SK-N-SH (cell line): ENCODE data around the gene OLFML2A. TPM values are rescaled to one million over a fixed set of nuclear protein-coding genes. Genes with fewer than 3 reads are reported as not detected.

Experiments used
- CTCF ChIA-PET: fragments of 300-600, 350-600 bp; formaldehyde crosslinking; extraction: SDS; loops from one replicate; lab custom pipeline; 2021; lab: Yijun Ruan, JAX
- POLR2A ChIA-PET: fragments of 350-600 bp; sonication (Branson Sonifier 250); formaldehyde crosslinking; extraction: SDS; loops from one replicate; lab custom pipeline; 2020; ENCODE audit warnings: antibody characterized with exemption, inconsistent platforms; lab: Yijun Ruan, JAX
- DNase-seq: peaks from one replicate; pipeline ENCODE4 v3.0.0; 2012
- H2AFZ ChIP-seq: fragments of 200-600 bp; sonication (generic); 2 replicates; pipeline ENCODE4 v1.8.1; 2016; ENCODE audit warnings: antibody characterized with exemption, mild to moderate bottlenecking, low read depth
- H3F3A ChIP-seq: fragments of 200-600 bp; sonication (generic); replicated peaks from 2 replicates; pipeline ENCODE3; 2016; ENCODE audit warnings: antibody characterized with exemption, mild to moderate bottlenecking; ENCODE audit not compliant: insufficient read depth
- H3K27ac ChIP-seq, 2 experiments: fragments of 200-500 bp in 1 of 2; fragments of 200-600 bp in 1 of 2; sonication (Bioruptor generic) in 1 of 2; sonication (generic), shearing (Covaris generic) in 1 of 2; 2 replicates each; pipeline versions ENCODE4 v1.5.1 to v1.6.1; 2014 to 2016; ENCODE audit warnings: low read depth in 2 of 2, inconsistent platforms in 1 of 2, low read length in 1 of 2, mild to moderate bottlenecking in 1 of 2, mixed read lengths in 1 of 2
- H3K27me3 ChIP-seq: fragments of 200-600 bp; sonication (generic), shearing (Covaris generic); 2 replicates; pipeline ENCODE4 v1.6.1; 2016; ENCODE audit warnings: mixed run types; ENCODE audit not compliant: insufficient read depth
- H3K36me3 ChIP-seq, 2 experiments: fragments of 200-500 bp in 1 of 2; fragments of 200-600 bp in 1 of 2; sonication (Bioruptor generic) in 1 of 2; sonication (generic) in 1 of 2; replicated peaks in 1 of 2; 2 replicates each; pipeline versions ENCODE3 to v1.5.1; 2014 to 2016; ENCODE audit warnings: low read length in 1 of 2, mild to moderate bottlenecking in 1 of 2; ENCODE audit not compliant: insufficient read depth in 2 of 2, control insufficient read depth in 1 of 2
- H3K4me1 ChIP-seq, 2 experiments: fragments of 200-500 bp in 1 of 2; fragments of 200-600 bp in 1 of 2; sonication (Bioruptor generic) in 1 of 2; sonication (generic), shearing (Covaris generic) in 1 of 2; 2 replicates each; pipeline versions ENCODE4 v1.5.1 to v1.6.1; 2014 to 2016; ENCODE audit warnings: low read depth in 1 of 2, low read length in 1 of 2, mixed run types in 1 of 2; ENCODE audit not compliant: insufficient read depth in 2 of 2, control insufficient read depth in 1 of 2
- H3K4me2 ChIP-seq: fragments of 200-600 bp; sonication (generic), shearing (Covaris generic); 2 replicates; pipeline ENCODE4 v1.6.1; 2017; ENCODE audit warnings: mixed run types
- H3K4me3 ChIP-seq, 2 experiments: fragments of 200-500 bp in 1 of 2; fragments of 200-600 bp in 1 of 2; sonication (Bioruptor generic) in 1 of 2; sonication (generic), shearing (Covaris generic) in 1 of 2; 2 replicates each; pipeline versions ENCODE4 v1.5.1 to v1.8.1; 2014 to 2016; ENCODE audit warnings: low read depth in 2 of 2, inconsistent platforms in 1 of 2, low read length in 1 of 2, mild to moderate bottlenecking in 1 of 2, mixed read lengths in 1 of 2, moderate library complexity in 1 of 2
- H3K79me2 ChIP-seq: fragments of 200-600 bp; sonication (generic); 2 replicates; pipeline ENCODE4 v1.8.1; 2017; ENCODE audit warnings: mild to moderate bottlenecking; ENCODE audit not compliant: insufficient read depth
- H3K9ac ChIP-seq: fragments of 200-600 bp; sonication (generic); 2 replicates; pipeline ENCODE4 v1.6.1; 2017; ENCODE audit warnings: mixed run types
- H3K9me2 ChIP-seq: fragments of 200-600 bp; sonication (generic); 2 replicates; pipeline ENCODE4 v1.6.1; 2017; ENCODE audit warnings: mixed run types
- H3K9me3 ChIP-seq: fragments of 200-600 bp; sonication (generic); 2 replicates; pipeline ENCODE4 v1.6.1; 2017; ENCODE audit warnings: mixed run types, mild to moderate bottlenecking, moderate library complexity
- H4K20me1 ChIP-seq: fragments of 200-600 bp; sonication (generic); 2 replicates; pipeline ENCODE4 v1.6.1; 2017; ENCODE audit warnings: mild to moderate bottlenecking, mixed run types; ENCODE audit not compliant: insufficient read depth
- CHD2 ChIP-seq: fragments of 150-350 bp; IDR thresholded peaks from 2 replicates; pipeline ENCODE4 v1.6.1; 2018; ENCODE audit warnings: low read length; ENCODE audit not compliant: partially characterized antibody
- CTCF ChIP-seq: fragments of 200-600 bp; sonication (generic); IDR thresholded peaks from 2 replicates; pipeline ENCODE4 v1.6.1; 2017; ENCODE audit warnings: antibody characterized with exemption, mild to moderate bottlenecking, moderate library complexity
- ELF1 ChIP-seq: IDR thresholded peaks from 2 replicates; pipeline ENCODE4 v1.4.0; 2012
- FOXM1 ChIP-seq: IDR thresholded peaks from 2 replicates; pipeline ENCODE4 v1.4.0; 2012; ENCODE audit warnings: low read depth, mild to moderate bottlenecking
- MXI1 ChIP-seq: IDR thresholded peaks from 2 replicates; pipeline ENCODE4 v1.6.1; 2012; ENCODE audit warnings: mild to moderate bottlenecking, low read depth, low read length, improper control_type of control experiment
- NFIC ChIP-seq: IDR thresholded peaks from 2 replicates; pipeline ENCODE4 v1.4.0; 2012; ENCODE audit warnings: borderline replicate concordance
- REST ChIP-seq: IDR thresholded peaks from 2 replicates; pipeline ENCODE4 v1.6.1; 2012; ENCODE audit warnings: mild to moderate bottlenecking, low read depth, low read length, moderate library complexity
- SMC3 ChIP-seq: IDR thresholded peaks from 2 replicates; pipeline ENCODE4 v1.6.1; 2012; ENCODE audit warnings: low read depth, low read length, improper control_type of control experiment
- TEAD4 ChIP-seq: IDR thresholded peaks from 2 replicates; pipeline ENCODE4 v1.4.0; 2012; ENCODE audit warnings: mild to moderate bottlenecking, borderline replicate concordance; ENCODE audit not compliant: insufficient read depth
- USF1 ChIP-seq: IDR thresholded peaks from 2 replicates; pipeline ENCODE4 v1.4.0; 2012; ENCODE audit warnings: low read depth, borderline replicate concordance
- USF2 ChIP-seq: fragments of 150-350 bp; IDR thresholded peaks from 2 replicates; pipeline ENCODE4 v1.6.1; 2017; ENCODE audit warnings: antibody characterized with exemption, low read length, low read depth, borderline replicate concordance
- YY1 ChIP-seq: IDR thresholded peaks from 2 replicates; pipeline ENCODE4 v1.4.0; 2012; ENCODE audit warnings: low read depth, mild to moderate bottlenecking
- WGBS: methylation state at CpG from one replicate; pipeline ENCODE4 v1.1.6; 2017; ENCODE audit warnings: low lambda C conversion rate; 5-methylcytosine and 5-hydroxymethylcytosine counted together
- polyA plus RNA-seq, 3 experiments: library from polyadenylated mRNA; depleted of rRNA; stranded (reverse); fragments of >200 nt; gene quantifications; 2 replicates each; pipeline ENCODE4 v1.2.3, GENCODE V29; 2012
- TF ChIP-seq, protein P1 (sequence below): fragments of 150-350 bp; IDR thresholded peaks from 2 replicates; pipeline ENCODE4 v1.6.1; 2016; ENCODE audit warnings: mild to moderate bottlenecking, low read depth, low read length

OLFML2A gene
- polyA plus RNA-seq, 1 of the 3 experiments (the other 2 are of a cell fraction) = 7.7 TPM

DNA sequence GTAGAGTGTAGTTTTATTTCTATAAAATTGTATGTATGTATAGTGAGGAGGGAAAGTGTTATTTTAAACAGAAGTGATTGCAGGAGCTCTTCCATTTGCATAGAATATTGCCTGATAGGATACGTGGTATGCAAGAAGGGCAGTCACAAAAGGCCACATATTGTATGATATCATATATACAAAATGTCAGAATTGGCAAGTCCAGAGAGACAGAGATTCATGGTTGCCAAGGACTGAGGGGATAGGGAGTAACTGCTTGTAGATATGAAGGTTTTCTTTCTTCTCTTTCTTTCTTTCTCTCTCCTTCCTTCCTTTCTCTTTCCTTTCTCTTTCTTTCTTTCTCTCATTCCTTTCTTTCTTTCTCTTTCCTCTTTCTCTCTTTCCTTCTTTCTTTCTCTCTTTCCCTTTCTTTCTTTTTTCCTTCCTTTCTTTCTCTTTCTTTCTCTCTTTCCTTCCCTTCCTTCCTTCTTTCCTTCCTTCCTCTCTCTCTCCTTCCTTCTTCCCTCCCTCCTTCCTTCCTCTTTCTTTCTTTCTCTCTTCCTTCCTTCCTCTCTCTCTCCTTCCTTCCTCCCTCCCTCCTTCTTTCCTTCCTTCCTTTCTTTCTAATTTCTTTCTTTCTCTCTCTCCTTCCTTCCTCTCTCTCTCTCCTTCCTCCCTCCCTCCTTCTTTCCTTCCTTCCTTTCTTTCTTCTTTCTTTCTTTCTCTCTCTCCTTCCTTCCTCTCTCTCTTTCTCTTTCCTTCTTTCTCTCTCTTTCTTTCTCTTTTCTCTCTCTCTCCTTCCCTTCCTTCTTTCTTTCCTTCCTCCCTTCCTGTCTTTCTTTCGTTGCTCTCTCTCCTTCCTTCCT, 51.8 kb downstream of the OLFML2A start (continued):
- TF ChIP-seq TEAD4 = no peak
- TF ChIP-seq CHD2 = no peak
- TF ChIP-seq, all 33 proteins: peak for 0

GRCh38 chr9:124829334-124829669, 52.4 kb downstream of the OLFML2A start:
- no peak overlapping the region for H3K9ac ChIP-seq
- H3K27ac ChIP-seq = no peak overlapping the region
- H3F3A ChIP-seq = peaks cover 14% of the 10 kb centered on the region
- H2AFZ ChIP-seq = no peak overlapping the region
- no peak for DNase-seq
- no peak overlapping the region for H3K4me3 ChIP-seq
- no peaks in the 10 kb centered on the region for H3K36me3 ChIP-seq
- 41% methylated on average over 5 of the region's 5 CpGs for WGBS
- H3K9me3 ChIP-seq = no peaks in the 10 kb centered on the region
- ChIA-PET CTCF (interaction anchor here (1.0 to 20.2 kb wide), 4 partner anchors 10 to 57 kb away, joined by 3 to 353 read pairs (median 14); partner anchors contain the start of gene WDR38), POLR2A (no interaction called here)
- H4K20me1 ChIP-seq = no peaks in the 10 kb centered on the region
- H3K9me2 ChIP-seq = no peaks in the 10 kb centered on the region
- no peaks in the 10 kb centered on the region for H3K79me2 ChIP-seq
- H3K27me3 ChIP-seq = no peaks in the 10 kb centered on the region
- H3K4me1 ChIP-seq = peaks cover 0 to 8% of the 10 kb centered on the region in 2 experiments; a peak in 2 of 4 replicates
- H3K4me2 ChIP-seq = no peak overlapping the region
- TF ChIP-seq YY1 = no peak
- TF ChIP-seq, protein P1, sequence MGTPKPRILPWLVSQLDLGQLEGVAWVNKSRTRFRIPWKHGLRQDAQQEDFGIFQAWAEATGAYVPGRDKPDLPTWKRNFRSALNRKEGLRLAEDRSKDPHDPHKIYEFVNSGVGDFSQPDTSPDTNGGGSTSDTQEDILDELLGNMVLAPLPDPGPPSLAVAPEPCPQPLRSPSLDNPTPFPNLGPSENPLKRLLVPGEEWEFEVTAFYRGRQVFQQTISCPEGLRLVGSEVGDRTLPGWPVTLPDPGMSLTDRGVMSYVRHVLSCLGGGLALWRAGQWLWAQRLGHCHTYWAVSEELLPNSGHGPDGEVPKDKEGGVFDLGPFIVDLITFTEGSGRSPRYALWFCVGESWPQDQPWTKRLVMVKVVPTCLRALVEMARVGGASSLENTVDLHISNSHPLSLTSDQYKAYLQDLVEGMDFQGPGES = no peak
- TF ChIP-seq USF2 = no peak
- no peak for TF ChIP-seq USF1
- TF ChIP-seq SMC3 = no peak
- no peak for TF ChIP-seq MXI1
- TF ChIP-seq, all 33 proteins: peak for 0

DNA sequence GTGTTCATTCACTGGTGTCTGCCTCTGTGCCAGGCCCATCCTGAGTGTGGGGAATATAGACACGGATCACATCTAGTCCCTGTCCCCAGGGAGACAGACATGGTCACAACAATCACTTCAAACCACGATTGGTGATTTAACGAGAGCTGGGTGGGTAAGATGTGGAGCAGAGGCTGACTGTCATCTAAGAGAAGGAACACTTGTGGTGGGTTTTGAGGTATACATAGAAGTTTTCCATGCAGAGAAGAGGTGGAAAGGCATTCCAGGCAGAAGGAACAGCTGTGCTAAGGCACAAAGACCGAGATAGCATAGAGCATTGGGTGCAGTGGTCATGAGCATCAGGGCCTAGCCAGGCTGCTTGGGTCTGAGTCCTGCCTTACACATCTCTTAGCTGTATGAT, 53.7 kb downstream of the OLFML2A start:
- no peaks in the 10 kb centered on the region for H3K79me2 ChIP-seq
- no peak overlapping the region for H3K4me3 ChIP-seq
- no peak overlapping the region for H3K9ac ChIP-seq
- 67% methylated on average over 4 of the region's 4 CpGs for WGBS
- H3K9me3 ChIP-seq = no peaks in the 10 kb centered on the region
- no peaks in the 10 kb centered on the region for H4K20me1 ChIP-seq
- H2AFZ ChIP-seq = no peak overlapping the region
- H3F3A ChIP-seq = peaks cover 25% of the 10 kb centered on the region
- ChIA-PET CTCF (interaction anchor here (4.1 to 20.2 kb wide), 2 partner anchors 10 to 23 kb away, joined by 18 to 353 read pairs; partner anchors contain the start of gene WDR38), POLR2A (no interaction called here)
- H3K27ac ChIP-seq = no peak overlapping the region
- peaks cover 11 to 21% of the 10 kb centered on the region in 2 experiments; a peak in 3 of 4 replicates for H3K4me1 ChIP-seq
- no peaks in the 10 kb centered on the region for H3K36me3 ChIP-seq
- H3K9me2 ChIP-seq = no peaks in the 10 kb centered on the region
- DNase-seq = no peak
- no peaks in the 10 kb centered on the region for H3K27me3 ChIP-seq
- no peak overlapping the region for H3K4me2 ChIP-seq
- TF ChIP-seq REST (no peak), FOXM1 (no peak), MXI1 (no peak), ELF1 (no peak), NFIC (no peak), CTCF (no peak), SMC3 (no peak), USF2 (no peak)
